PC-3 (cell line): Measurements from ENCODE around the gene CATSPERB. TPM values are rescaled to one million over a fixed set of nuclear protein-coding genes. Genes with fewer than 3 reads are reported as not detected.

Experiments
- ATAC-seq: fragments of 200-7000 bp; cut with Tn5 transposase; 2 replicates; pipeline ENCODE4 v1.9.1; 2020; ENCODE audit warnings: mild to moderate bottlenecking, moderate library complexity
- BruUV-seq: library from RNA; stranded (reverse); fragments of 400-500 nt; replicated peaks from 2 replicates; lab custom pipeline; 2021; lab: Mats Ljungman, UMichigan
- CTCF ChIA-PET: fragments of 300-600 bp; sonication (Branson Sonifier 250); formaldehyde crosslinking; loops from one replicate; lab custom pipeline; 2022; ENCODE audit warnings: antibody characterized with exemption; lab: Charles Lee
- POLR2A ChIA-PET: fragments of 300-600 bp; sonication (Branson Sonifier 250); formaldehyde crosslinking; loops from one replicate; lab custom pipeline; 2022; ENCODE audit warnings: antibody characterized with exemption; ENCODE audit not compliant: unreplicated experiment; lab: Charles Lee
- DNase-seq: peaks from one replicate; pipeline ENCODE4 v3.0.0-alpha.2; 2015
- H2AFZ ChIP-seq: fragments of 300-600 bp; sonication (generic); 2 replicates; pipeline ENCODE4 v1.6.0; 2016; ENCODE audit warnings: antibody characterized with exemption, low read length
- H3F3A ChIP-seq: fragments of 300-600 bp; sonication (generic); one replicate; pipeline ENCODE4 v1.6.0; 2017; ENCODE audit warnings: antibody characterized with exemption, low read length, control low read depth, mild to moderate bottlenecking; ENCODE audit not compliant: unreplicated experiment
- H3K27ac ChIP-seq: fragments of 300-600 bp; sonication (generic); 2 replicates; pipeline ENCODE4 v1.5.1; 2016; ENCODE audit warnings: mild to moderate bottlenecking, low read length
- H3K27me3 ChIP-seq: fragments of 300-600 bp; sonication (generic); 2 replicates; pipeline ENCODE4 v1.6.1; 2016; ENCODE audit warnings: low read length, mixed read lengths
- H3K36me3 ChIP-seq: fragments of 300-600 bp; sonication (generic); 2 replicates; pipeline ENCODE4 v1.6.1; 2016; ENCODE audit warnings: low read depth, mixed run types, low read length, mixed read lengths
- H3K4me1 ChIP-seq: fragments of 300-600 bp; sonication (generic); 2 replicates; pipeline ENCODE4 v1.5.1; 2016; ENCODE audit warnings: low read length; ENCODE audit not compliant: insufficient read depth
- H3K4me2 ChIP-seq: fragments of 300-600 bp; sonication (generic); 2 replicates; pipeline ENCODE4 v1.6.0; 2016; ENCODE audit warnings: low read length
- H3K4me3 ChIP-seq: fragments of 300-600 bp; sonication (generic); 2 replicates; pipeline ENCODE4 v1.5.1; 2016; ENCODE audit warnings: mild to moderate bottlenecking, low read length, mixed read lengths
- H3K79me2 ChIP-seq: fragments of 300-600 bp; sonication (generic); 2 replicates; pipeline ENCODE4 v1.6.1; 2017; ENCODE audit warnings: low read length, mixed read lengths
- H3K9ac ChIP-seq: fragments of 300-600 bp; sonication (generic); 2 replicates; pipeline ENCODE4 v1.6.0; 2016; ENCODE audit warnings: mild to moderate bottlenecking, low read length
- H3K9me2 ChIP-seq: fragments of 300-600 bp; sonication (generic); replicated peaks from 2 replicates; pipeline ENCODE4 v1.6.1; 2016; ENCODE audit warnings: mixed run types, low read length, mixed read lengths
- H3K9me3 ChIP-seq: fragments of 300-600 bp; sonication (generic); 2 replicates; pipeline ENCODE4 v1.6.1; 2016; ENCODE audit warnings: low read length, mixed read lengths
- H4K20me1 ChIP-seq: fragments of 300-600 bp; sonication (generic); 2 replicates; pipeline ENCODE4 v1.6.1; 2016; ENCODE audit warnings: low read length, mixed read lengths
- CTCF ChIP-seq: fragments of 300-600 bp; sonication (generic); conservative IDR thresholded peaks from 2 replicates; pipeline ENCODE4 v1.5.1; 2017; ENCODE audit warnings: antibody characterized with exemption, low read depth, mild to moderate bottlenecking, low read length
- EZH2 ChIP-seq: fragments of 300-600 bp; sonication (generic); IDR thresholded peaks from one replicate; pipeline ENCODE4 v1.6.1; 2017; ENCODE audit warnings: antibody characterized with exemption, mild to moderate bottlenecking, low read length; ENCODE audit not compliant: unreplicated experiment
- EZH2phosphoT487 ChIP-seq: fragments of 300-600 bp; sonication (generic); IDR thresholded peaks from 2 replicates; pipeline ENCODE4 v1.6.1; 2018; ENCODE audit warnings: mild to moderate bottlenecking, antibody characterized with exemption, low read length, borderline replicate concordance
- intact Hi-C: fragments of 100-400 bp; cut with micrococcal nuclease; formaldehyde crosslinking; loops from 2 replicates; pipeline ENCODE4 v1.9.0; 2023
- total RNA-seq: library from RNA; depleted of rRNA; stranded (reverse); fragments of >200 nt; gene quantifications from 2 replicates; pipeline ENCODE4 v1.2.3, GENCODE V29; 2014

CATSPERB gene
- total RNA-seq, 1 experiment from 2014 or later, result not detected

- Histone ChIP-seq H3K4me1 (peaks cover 30% of the 10 kb centered on the region), H4K20me1 (no peaks in the 10 kb centered on the region), H3F3A (peaks cover 5% of the 10 kb centered on the region), H3K36me3 (no peaks in the 10 kb centered on the region), H3K79me2 (no peaks in the 10 kb centered on the region), H3K9ac (peak overlapping the region; percentile 16), H3K27ac (peak overlapping the region; percentile 71), H2AFZ (no peak overlapping the region), H3K9me3 (no peaks in the 10 kb centered on the region), H3K4me3 (no peak overlapping the region), H3K27me3 (no peaks in the 10 kb centered on the region), H3K9me2 (no peaks in the 10 kb centered on the region), H3K4me2 (peak overlapping the region; percentile 23)
- BruUV-seq, result no TSS peak
- POLR2A ChIA-PET, result no interaction called here
- ATAC-seq (peak; percentile 18; the same call in 1 of the 2 replicates), DNase-seq (peak; percentile 66)
- CTCF ChIA-PET, result no interaction called here
- intact Hi-C loops, result no loop called here
- TF ChIP-seq EZH2phosphoT487 (no peak), EZH2 (no peak), CTCF (no peak)
Observed at GRCh38 chr14:91745344-91745743, 13.5 kb upstream of the CATSPERB start.

DNA sequence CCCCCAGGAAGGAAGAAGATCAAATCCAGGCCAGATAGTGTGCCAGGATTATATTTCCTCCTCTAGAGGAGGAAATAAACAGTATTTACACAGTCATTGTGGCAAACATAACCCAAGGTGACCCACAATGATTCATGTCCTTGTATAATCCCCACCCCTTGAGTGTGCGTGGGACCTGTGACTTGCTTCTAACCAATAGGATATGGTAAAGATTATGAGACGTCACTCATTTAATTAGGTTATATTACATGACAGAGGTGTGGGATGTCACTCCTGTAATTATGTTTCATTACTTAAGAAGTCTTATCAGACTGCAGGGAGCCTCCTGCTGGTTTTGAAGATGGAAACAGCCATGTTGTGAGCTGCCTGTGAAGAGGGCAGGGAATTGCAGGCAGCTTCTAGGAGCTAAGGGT lies 12.2 kb upstream of the CATSPERB start:
- H3K4me1 ChIP-seq, result peaks cover 27% of the 10 kb centered on the region
- peak overlapping the region; percentile 16; the same call in 1 of the 2 replicates for H3K4me2 ChIP-seq
- no peak overlapping the region; the same call in 1 of the 2 replicates for H2AFZ ChIP-seq
- ATAC-seq (peak; percentile 70), DNase-seq (peak; percentile 81)
- peak overlapping the region; percentile 71 for H3K27ac ChIP-seq
- H3K79me2 ChIP-seq, result no peaks in the 10 kb centered on the region
- H3K27me3 ChIP-seq, result no peaks in the 10 kb centered on the region
- BruUV-seq, result no TSS peak
- POLR2A ChIA-PET, result no interaction called here
- peaks cover 5% of the 10 kb centered on the region for H3F3A ChIP-seq
- no peaks in the 10 kb centered on the region for H4K20me1 ChIP-seq
- intact Hi-C loops, result no loop called here
- TF ChIP-seq CTCF (no peak), EZH2phosphoT487 (no peak), EZH2 (no peak)
- H3K36me3 ChIP-seq, result no peaks in the 10 kb centered on the region
- H3K9ac ChIP-seq, result peak overlapping the region; percentile 58; the same call in 1 of the 2 replicates
- H3K9me3 ChIP-seq, result no peaks in the 10 kb centered on the region
- H3K9me2 ChIP-seq, result no peaks in the 10 kb centered on the region
- H3K4me3 ChIP-seq, result no peak overlapping the region
- CTCF ChIA-PET, result no interaction called here

GRCh38 chr14:91743305-91743653 lies 11.4 kb upstream of the CATSPERB start:
- ChIA-PET CTCF (no interaction called here), POLR2A (no interaction called here)
- DNase-seq (no peak), ATAC-seq (no peak)
- peak overlapping the region; percentile 54 for H3K27ac ChIP-seq
- H3K4me1 ChIP-seq, result peaks cover 27% of the 10 kb centered on the region
- no peaks in the 10 kb centered on the region for H3K36me3 ChIP-seq
- no peak overlapping the region for H2AFZ ChIP-seq
- peaks cover 5% of the 10 kb centered on the region for H3F3A ChIP-seq
- no TSS peak for BruUV-seq
- H4K20me1 ChIP-seq, result no peaks in the 10 kb centered on the region
- H3K27me3 ChIP-seq, result no peaks in the 10 kb centered on the region
- peak overlapping the region; percentile 15; the same call in 1 of the 2 replicates for H3K9ac ChIP-seq
- H3K79me2 ChIP-seq, result no peaks in the 10 kb centered on the region
- intact Hi-C loops, result no loop called here
- H3K9me2 ChIP-seq, result no peaks in the 10 kb centered on the region
- H3K4me3 ChIP-seq, result no peak overlapping the region
- no peaks in the 10 kb centered on the region for H3K9me3 ChIP-seq
- no peak overlapping the region for H3K4me2 ChIP-seq
- TF ChIP-seq EZH2, result no peak
- no peak for TF ChIP-seq CTCF
- TF ChIP-seq EZH2phosphoT487, result no peak
